GM23338 (cell line): ENCODE results near the gene BCL11B. TPM values are rescaled to one million over a fixed set of nuclear protein-coding genes. Genes with fewer than 3 reads are reported as not detected.
A peak's percentile ranks its signal among the peaks of the same experiment; 100 is the strongest.

ENCODE experiments used
- ATAC-seq: fragments of 200-7000 bp; cut with Tn5 transposase; 3 replicates; pipeline ENCODE4 v1.9.1; 2020
- DNase-seq: peaks from one replicate; pipeline ENCODE4 v3.0.0-alpha.2; 2015; ENCODE audit warnings: low spot score
- H2AFZ ChIP-seq: fragments of 200-600 bp; sonication (generic); 2 replicates; pipeline ENCODE4 v1.8.0; 2016; ENCODE audit warnings: antibody characterized with exemption, mild to moderate bottlenecking, moderate library complexity
- H3F3A ChIP-seq: fragments of 200-600 bp; sonication (generic); replicated peaks from 2 replicates; pipeline ENCODE4 v1.8.0; 2017; ENCODE audit warnings: antibody characterized with exemption, mixed run types, low read depth
- H3K27ac ChIP-seq: fragments of 200-600 bp; sonication (generic); 2 replicates; pipeline ENCODE4 v1.6.1; 2016; ENCODE audit warnings: low read depth
- H3K27me3 ChIP-seq: fragments of 200-600 bp; sonication (generic); 2 replicates; pipeline ENCODE4 v1.8.0; 2016; ENCODE audit warnings: mild to moderate bottlenecking, mixed run types, moderate library complexity; ENCODE audit not compliant: insufficient read depth
- H3K36me3 ChIP-seq: fragments of 200-600 bp; sonication (generic); 2 replicates; pipeline ENCODE4 v1.8.0; 2016; ENCODE audit warnings: mild to moderate bottlenecking; ENCODE audit not compliant: insufficient read depth
- H3K4me1 ChIP-seq: fragments of 200-600 bp; sonication (generic); 2 replicates; pipeline ENCODE4 v1.8.0; 2016; ENCODE audit warnings: mild to moderate bottlenecking, moderate library complexity; ENCODE audit not compliant: insufficient read depth
- H3K4me2 ChIP-seq: fragments of 200-600 bp; sonication (generic); 2 replicates; pipeline ENCODE4 v1.7.1; 2017; ENCODE audit warnings: mixed run types
- H3K4me3 ChIP-seq: fragments of 200-600 bp; sonication (generic); 2 replicates; pipeline ENCODE4 v1.6.1; 2016; ENCODE audit warnings: mixed run types
- H3K79me2 ChIP-seq: fragments of 200-600 bp; sonication (generic); replicated peaks from 2 replicates; pipeline ENCODE4 v1.8.0; 2017; ENCODE audit warnings: mild to moderate bottlenecking; ENCODE audit not compliant: insufficient read depth
- H3K9me2 ChIP-seq: fragments of 200-600 bp; sonication (generic); 2 replicates; pipeline ENCODE4 v1.8.0; 2017; ENCODE audit not compliant: insufficient read depth
- H4K20me1 ChIP-seq: fragments of 200-600 bp; sonication (generic); replicated peaks from 2 replicates; pipeline ENCODE4 v1.8.0; 2017; ENCODE audit warnings: mild to moderate bottlenecking; ENCODE audit not compliant: insufficient read depth
- H3K27ac Mint-ChIP-seq: 2 replicates; pipeline ENCODE4 v1.8.0; 2020; ENCODE audit warnings: inconsistent platforms, mild to moderate bottlenecking, moderate library complexity, mixed read lengths
- H3K27me3 Mint-ChIP-seq: 3 replicates; pipeline ENCODE4 v1.8.0; 2022; ENCODE audit warnings: low read depth, mild to moderate bottlenecking, moderate library complexity, mixed read lengths, inconsistent platforms; ENCODE audit not compliant: insufficient read depth, poor library complexity
- H3K36me3 Mint-ChIP-seq: 3 replicates; pipeline ENCODE4 v1.8.0; 2021; ENCODE audit warnings: low read depth, mild to moderate bottlenecking, inconsistent platforms, moderate library complexity, mixed read lengths
- H3K4me1 Mint-ChIP-seq: 3 replicates; pipeline ENCODE4 v1.8.0; 2020; ENCODE audit warnings: mild to moderate bottlenecking, inconsistent platforms, mixed read lengths
- H3K4me3 Mint-ChIP-seq: 3 replicates; pipeline ENCODE4 v1.8.0; 2021; ENCODE audit warnings: moderate library complexity, mild to moderate bottlenecking, inconsistent platforms, mixed read lengths
- H3K9me3 Mint-ChIP-seq: 3 replicates; pipeline ENCODE4 v1.8.0; 2020; ENCODE audit warnings: moderate library complexity, mild to moderate bottlenecking, inconsistent platforms, mixed read lengths
- EZH2 ChIP-seq: fragments of 200-600 bp; sonication (generic); IDR thresholded peaks from one replicate; pipeline ENCODE4 v1.8.0; 2017; ENCODE audit warnings: antibody characterized with exemption, mild to moderate bottlenecking, low read depth; ENCODE audit not compliant: unreplicated experiment
- EZH2phosphoT487 ChIP-seq: fragments of 200-600 bp; sonication (generic); IDR thresholded peaks from one replicate; pipeline ENCODE4 v1.8.1; 2018; ENCODE audit warnings: antibody characterized with exemption; ENCODE audit not compliant: unreplicated experiment
- POLR2AphosphoS5 ChIP-seq: IDR thresholded peaks from 2 replicates; pipeline ENCODE4 v1.6.1; 2016; ENCODE audit warnings: antibody characterized with exemption, low read depth
- ZNF114 ChIP-seq: fragments of 250-450 bp; sonication (Bioruptor Pico); IDR thresholded peaks from 2 replicates; pipeline ENCODE4 v1.5.0; 2020; ENCODE audit warnings: mild to moderate bottlenecking, moderate library complexity
- ZNF331 ChIP-seq: fragments of 250-450 bp; sonication (Bioruptor Pico); IDR thresholded peaks from 2 replicates; pipeline ENCODE4 v1.5.0; 2020; ENCODE audit warnings: low read depth, mild to moderate bottlenecking, moderate library complexity
- polyA plus RNA-seq: library from polyadenylated mRNA; unstranded; fragments of >200 nt; fragmentation: Nextera tagmentation; extraction: Ambion mirVana; gene quantifications from 2 replicates; pipeline ENCODE4 v1.2.1, GENCODE V29; 2016
- total RNA-seq: library from RNA; depleted of rRNA; stranded (reverse); fragments of >200 nt; shearing (Covaris generic); gene quantifications from 2 replicates; pipeline ENCODE4 v1.2.3, GENCODE V29; 2014
- TF ChIP-seq, protein P1 (sequence below): fragments of 250-450 bp; sonication (Bioruptor Pico); IDR thresholded peaks from 2 replicates; pipeline ENCODE4 v1.5.0; 2020; ENCODE audit warnings: mild to moderate bottlenecking, moderate library complexity
- TF ChIP-seq, protein P2 (sequence below): IDR thresholded peaks from 2 replicates; pipeline ENCODE4 v1.6.1; 2016; ENCODE audit warnings: antibody characterized with exemption
- TF ChIP-seq, protein P3 (sequence below), 2 experiments: fragments of 200-600 bp in 1 of 2; sonication (generic) in 1 of 2; conservative IDR thresholded peaks; 2 replicates each; pipeline versions ENCODE4 v1.5.1 to v1.6.1; 2016 to 2017; ENCODE audit warnings: antibody characterized with exemption in 2 of 2, low read depth in 2 of 2, mild to moderate bottlenecking in 2 of 2, moderate library complexity in 1 of 2

BCL11B gene
- total and polyA plus RNA-seq, 2 experiments from 2014 or later, result 2.4 to 6.7 TPM

- TF ChIP-seq, protein P1, sequence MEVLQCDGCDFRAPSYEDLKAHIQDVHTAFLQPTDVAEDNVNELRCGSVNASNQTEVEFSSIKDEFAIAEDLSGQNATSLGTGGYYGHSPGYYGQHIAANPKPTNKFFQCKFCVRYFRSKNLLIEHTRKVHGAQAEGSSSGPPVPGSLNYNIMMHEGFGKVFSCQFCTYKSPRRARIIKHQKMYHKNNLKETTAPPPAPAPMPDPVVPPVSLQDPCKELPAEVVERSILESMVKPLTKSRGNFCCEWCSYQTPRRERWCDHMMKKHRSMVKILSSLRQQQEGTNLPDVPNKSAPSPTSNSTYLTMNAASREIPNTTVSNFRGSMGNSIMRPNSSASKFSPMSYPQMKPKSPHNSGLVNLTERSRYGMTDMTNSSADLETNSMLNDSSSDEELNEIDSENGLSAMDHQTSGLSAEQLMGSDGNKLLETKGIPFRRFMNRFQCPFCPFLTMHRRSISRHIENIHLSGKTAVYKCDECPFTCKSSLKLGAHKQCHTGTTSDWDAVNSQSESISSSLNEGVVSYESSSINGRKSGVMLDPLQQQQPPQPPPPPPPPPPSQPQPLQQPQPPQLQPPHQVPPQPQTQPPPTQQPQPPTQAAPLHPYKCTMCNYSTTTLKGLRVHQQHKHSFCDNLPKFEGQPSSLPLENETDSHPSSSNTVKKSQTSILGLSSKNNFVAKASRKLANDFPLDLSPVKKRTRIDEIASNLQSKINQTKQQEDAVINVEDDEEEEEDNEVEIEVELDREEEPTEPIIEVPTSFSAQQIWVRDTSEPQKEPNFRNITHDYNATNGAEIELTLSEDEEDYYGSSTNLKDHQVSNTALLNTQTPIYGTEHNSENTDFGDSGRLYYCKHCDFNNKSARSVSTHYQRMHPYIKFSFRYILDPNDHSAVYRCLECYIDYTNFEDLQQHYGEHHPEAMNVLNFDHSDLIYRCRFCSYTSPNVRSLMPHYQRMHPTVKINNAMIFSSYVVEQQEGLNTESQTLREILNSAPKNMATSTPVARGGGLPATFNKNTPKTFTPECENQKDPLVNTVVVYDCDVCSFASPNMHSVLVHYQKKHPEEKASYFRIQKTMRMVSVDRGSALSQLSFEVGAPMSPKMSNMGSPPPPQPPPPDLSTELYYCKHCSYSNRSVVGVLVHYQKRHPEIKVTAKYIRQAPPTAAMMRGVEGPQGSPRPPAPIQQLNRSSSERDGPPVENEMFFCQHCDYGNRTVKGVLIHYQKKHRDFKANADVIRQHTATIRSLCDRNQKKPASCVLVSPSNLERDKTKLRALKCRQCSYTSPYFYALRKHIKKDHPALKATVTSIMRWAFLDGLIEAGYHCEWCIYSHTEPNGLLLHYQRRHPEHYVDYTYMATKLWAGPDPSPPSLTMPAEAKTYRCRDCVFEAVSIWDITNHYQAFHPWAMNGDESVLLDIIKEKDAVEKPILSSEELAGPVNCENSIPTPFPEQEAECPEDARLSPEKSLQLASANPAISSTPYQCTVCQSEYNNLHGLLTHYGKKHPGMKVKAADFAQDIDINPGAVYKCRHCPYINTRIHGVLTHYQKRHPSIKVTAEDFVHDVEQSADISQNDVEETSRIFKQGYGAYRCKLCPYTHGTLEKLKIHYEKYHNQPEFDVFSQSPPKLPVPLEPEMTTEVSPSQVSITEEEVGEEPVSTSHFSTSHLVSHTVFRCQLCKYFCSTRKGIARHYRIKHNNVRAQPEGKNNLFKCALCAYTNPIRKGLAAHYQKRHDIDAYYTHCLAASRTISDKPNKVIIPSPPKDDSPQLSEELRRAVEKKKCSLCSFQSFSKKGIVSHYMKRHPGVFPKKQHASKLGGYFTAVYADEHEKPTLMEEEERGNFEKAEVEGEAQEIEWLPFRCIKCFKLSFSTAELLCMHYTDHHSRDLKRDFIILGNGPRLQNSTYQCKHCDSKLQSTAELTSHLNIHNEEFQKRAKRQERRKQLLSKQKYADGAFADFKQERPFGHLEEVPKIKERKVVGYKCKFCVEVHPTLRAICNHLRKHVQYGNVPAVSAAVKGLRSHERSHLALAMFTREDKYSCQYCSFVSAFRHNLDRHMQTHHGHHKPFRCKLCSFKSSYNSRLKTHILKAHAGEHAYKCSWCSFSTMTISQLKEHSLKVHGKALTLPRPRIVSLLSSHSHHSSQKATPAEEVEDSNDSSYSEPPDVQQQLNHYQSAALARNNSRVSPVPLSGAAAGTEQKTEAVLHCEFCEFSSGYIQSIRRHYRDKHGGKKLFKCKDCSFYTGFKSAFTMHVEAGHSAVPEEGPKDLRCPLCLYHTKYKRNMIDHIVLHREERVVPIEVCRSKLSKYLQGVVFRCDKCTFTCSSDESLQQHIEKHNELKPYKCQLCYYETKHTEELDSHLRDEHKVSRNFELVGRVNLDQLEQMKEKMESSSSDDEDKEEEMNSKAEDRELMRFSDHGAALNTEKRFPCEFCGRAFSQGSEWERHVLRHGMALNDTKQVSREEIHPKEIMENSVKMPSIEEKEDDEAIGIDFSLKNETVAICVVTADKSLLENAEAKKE, result no peak
- TF ChIP-seq, protein P2, sequence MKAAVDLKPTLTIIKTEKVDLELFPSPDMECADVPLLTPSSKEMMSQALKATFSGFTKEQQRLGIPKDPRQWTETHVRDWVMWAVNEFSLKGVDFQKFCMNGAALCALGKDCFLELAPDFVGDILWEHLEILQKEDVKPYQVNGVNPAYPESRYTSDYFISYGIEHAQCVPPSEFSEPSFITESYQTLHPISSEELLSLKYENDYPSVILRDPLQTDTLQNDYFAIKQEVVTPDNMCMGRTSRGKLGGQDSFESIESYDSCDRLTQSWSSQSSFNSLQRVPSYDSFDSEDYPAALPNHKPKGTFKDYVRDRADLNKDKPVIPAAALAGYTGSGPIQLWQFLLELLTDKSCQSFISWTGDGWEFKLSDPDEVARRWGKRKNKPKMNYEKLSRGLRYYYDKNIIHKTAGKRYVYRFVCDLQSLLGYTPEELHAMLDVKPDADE, result no peak
- TF ChIP-seq, protein P3, sequence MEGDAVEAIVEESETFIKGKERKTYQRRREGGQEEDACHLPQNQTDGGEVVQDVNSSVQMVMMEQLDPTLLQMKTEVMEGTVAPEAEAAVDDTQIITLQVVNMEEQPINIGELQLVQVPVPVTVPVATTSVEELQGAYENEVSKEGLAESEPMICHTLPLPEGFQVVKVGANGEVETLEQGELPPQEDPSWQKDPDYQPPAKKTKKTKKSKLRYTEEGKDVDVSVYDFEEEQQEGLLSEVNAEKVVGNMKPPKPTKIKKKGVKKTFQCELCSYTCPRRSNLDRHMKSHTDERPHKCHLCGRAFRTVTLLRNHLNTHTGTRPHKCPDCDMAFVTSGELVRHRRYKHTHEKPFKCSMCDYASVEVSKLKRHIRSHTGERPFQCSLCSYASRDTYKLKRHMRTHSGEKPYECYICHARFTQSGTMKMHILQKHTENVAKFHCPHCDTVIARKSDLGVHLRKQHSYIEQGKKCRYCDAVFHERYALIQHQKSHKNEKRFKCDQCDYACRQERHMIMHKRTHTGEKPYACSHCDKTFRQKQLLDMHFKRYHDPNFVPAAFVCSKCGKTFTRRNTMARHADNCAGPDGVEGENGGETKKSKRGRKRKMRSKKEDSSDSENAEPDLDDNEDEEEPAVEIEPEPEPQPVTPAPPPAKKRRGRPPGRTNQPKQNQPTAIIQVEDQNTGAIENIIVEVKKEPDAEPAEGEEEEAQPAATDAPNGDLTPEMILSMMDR (conservative IDR thresholded peaks at IDR 0.05; ENCODE audit: low read depth in 2 of 2), result no peak
Measured at GRCh38 chr14:99286761-99287160, 14.8 kb upstream of the BCL11B start (continued).

GRCh38 chr14:99284254-99285004 is 12.4 kb upstream of the BCL11B start:
- Histone ChIP-seq H4K20me1 (no peaks in the 10 kb centered on the region), H3K4me2 (0 out of 2 replicates have a peak overlapping the region, but pooled peaks have one; percentile 32), H3K4me3 (no peak overlapping the region), H3K4me1 (peaks cover 4% of the 10 kb centered on the region), H3K36me3 (no peaks in the 10 kb centered on the region), H3K9me2 (no peaks in the 10 kb centered on the region), H3K27ac (no peak overlapping the region), H2AFZ (peak overlapping the region; percentile 88), H3F3A (no peaks in the 10 kb centered on the region), H3K79me2 (no peaks in the 10 kb centered on the region), H3K27me3 (no peaks in the 10 kb centered on the region)
- TF ChIP-seq EZH2, result no peak
- no peak for TF ChIP-seq ZNF114 (CRISPR knock-in tag)
- TF ChIP-seq, protein P3 (conservative IDR thresholded peaks at IDR 0.05; ENCODE audit: low read depth in 2 of 2), result no peak
- no peak for TF ChIP-seq POLR2AphosphoS5
- TF ChIP-seq ZNF331 (CRISPR knock-in tag), result no peak
- TF ChIP-seq EZH2phosphoT487, result no peak
- Mint-ChIP-seq H3K9me3 (no peaks in the 10 kb centered on the region), H3K27me3 (no peaks in the 10 kb centered on the region), H3K36me3 (no peaks in the 10 kb centered on the region), H3K4me3 (no peak overlapping the region), H3K27ac (no peak overlapping the region), H3K4me1 (peaks cover 14% of the 10 kb centered on the region; the same call in 1 of the 3 replicates)
- peak; percentile 53 for ATAC-seq
- peak; percentile 30 for DNase-seq
